ENCODE results near the gene FBL.
"Not testable (repeated sequence)": the region's sequence is repeated elsewhere in the genome, so short reads cannot be mapped to it uniquely, and the experiment has no call there.

Gene FBL

GRCh38 chr19:39875401-39875864 lies 29.3 kb upstream of the FBL start:
- not testable (repeated sequence) for DNase-seq

- DNase-seq = no peak
These were observed 28.2 kb upstream of the FBL start for GRCh38 chr19:39874404-39874803.

GRCh38 chr19:39873385-39873784 lies 27.2 kb upstream of the FBL start:
- no peak for DNase-seq

GRCh38 chr19:39871886-39872866 lies 26.0 kb upstream of the FBL start:
- DNase-seq = no peak

- DNase-seq = no peak
These were observed 25.2 kb upstream of the FBL start for GRCh38 chr19:39871362-39871761.

- DNase-seq = no peak
These were observed 24.2 kb upstream of the FBL start for GRCh38 chr19:39870171-39870971.

GRCh38 chr19:39867952-39868351 lies 21.8 kb upstream of the FBL start:
- no peak for DNase-seq

- DNase-seq = no peak
These were observed 21.0 kb upstream of the FBL start for GRCh38 chr19:39867133-39867532.

GRCh38 chr19:39865953-39866352 lies 19.8 kb upstream of the FBL start:
- DNase-seq = peak; percentile 11

- no peak for DNase-seq
These were observed 19.0 kb upstream of the FBL start for GRCh38 chr19:39865186-39865585.

- no peak for DNase-seq
These were observed 17.9 kb upstream of the FBL start for GRCh38 chr19:39864118-39864517.

- no peak for DNase-seq
These were observed 12.4 kb upstream of the FBL start for GRCh38 chr19:39858541-39858940.

- DNase-seq = no peak
These were observed 6.7 kb upstream of the FBL start for GRCh38 chr19:39852882-39853281.

- no peak for DNase-seq
These were observed 4.7 kb upstream of the FBL start for GRCh38 chr19:39850892-39851291.

GRCh38 chr19:39848392-39848791 lies 2.2 kb upstream of the FBL start:
- DNase-seq = no peak

GRCh38 chr19:39847525-39847924 lies 1.3 kb upstream of the FBL start:
- no peak for DNase-seq

GRCh38 chr19:39846678-39847486 lies 703 bp upstream of the FBL start:
- no peak for DNase-seq

GRCh38 chr19:39845584-39845932 lies 621 bp downstream of the FBL start:
- no peak for DNase-seq

GRCh38 chr19:39845172-39845571 lies 1.0 kb downstream of the FBL start:
- no peak for DNase-seq

GRCh38 chr19:39843919-39844793 lies 2.0 kb downstream of the FBL start:
- DNase-seq = no peak

GRCh38 chr19:39842693-39843435 lies 3.3 kb downstream of the FBL start:
- no peak for DNase-seq

Measured in stimulated activated CD4-positive, alpha-beta T cell treated with anti-CD3 and anti-CD28 coated beads, Interleukin-1b, Interleukin-23, amount 100 ng/mL, for 48 hours (primary cell).